ENCODE results near the gene FGG. TPM values are rescaled to one million over a fixed set of nuclear protein-coding genes. Genes with fewer than 3 reads are reported as not detected.

FGG gene
- total and polyA plus RNA-seq, 10 of the 15 experiments (the other 5 are each of a cell fraction or from before 2014, with no cell fraction given): 1.8 TPM; not detected in 9

DNA sequence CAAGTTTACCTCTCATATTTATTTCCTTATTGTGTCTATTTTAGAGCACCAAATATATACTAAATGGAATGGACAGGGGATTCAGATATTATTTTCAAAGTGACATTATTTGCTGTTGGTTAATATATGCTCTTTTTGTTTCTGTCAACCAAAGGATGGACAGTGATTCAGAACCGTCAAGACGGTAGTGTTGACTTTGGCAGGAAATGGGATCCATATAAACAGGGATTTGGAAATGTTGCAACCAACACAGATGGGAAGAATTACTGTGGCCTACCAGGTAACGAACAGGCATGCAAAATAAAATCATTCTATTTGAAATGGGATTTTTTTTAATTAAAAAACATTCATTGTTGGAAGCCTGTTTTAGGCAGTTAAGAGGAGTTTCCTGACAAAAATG is 43.4 kb downstream of the FGG start:
- Histone ChIP-seq H3K27me3 (replicated peaks in 1 of 2; ENCODE audit: control insufficient read depth in 2 of 2, insufficient read depth in 2 of 2, low read length in 1 of 2) (no peaks in the 10 kb centered on the region; a peak in 1 of 4 replicates), H4K20me1 (ENCODE audit: control insufficient read depth, insufficient read depth) (no peaks in the 10 kb centered on the region), H3K4me1 (ENCODE audit: control insufficient read depth, insufficient read depth, low read length) (no peaks in the 10 kb centered on the region), H3K27ac (ENCODE audit: control insufficient read depth, insufficient read depth) (no peak overlapping the region), H3K4me3 (no peak overlapping the region), H3K36me3 (ENCODE audit: control insufficient read depth in 2 of 2, insufficient read depth in 2 of 2, low read length in 1 of 2) (no peaks in the 10 kb centered on the region), H3K79me2 (ENCODE audit: control insufficient read depth, insufficient read depth, low read length) (no peaks in the 10 kb centered on the region), H2AFZ (ENCODE audit: control insufficient read depth, low read depth, low read length) (no peak overlapping the region), H3K9ac (ENCODE audit: control insufficient read depth, insufficient read depth, low read length) (no peak overlapping the region), H3K4me2 (ENCODE audit: control insufficient read depth, insufficient read depth) (no peak overlapping the region), H3K9me3 (replicated peaks; ENCODE audit: control insufficient read depth, insufficient read depth, low read length) (no peaks in the 10 kb centered on the region)
- in situ Hi-C loops (cut with MboI): no loop called here
- POLR2A ChIA-PET: no interaction called here
- 13% methylated on average over 3 of the region's 3 CpGs for WGBS (ENCODE audit: insufficient coverage, insufficient replicate concordance, low lambda C conversion rate, missing lambda C conversion rate)
- SMC1A ChIA-PET (ENCODE audit: uncharacterized antibody, unreplicated experiment): interaction anchor here (1.6 kb wide), 1 partner anchor 10 kb away, joined by 7 read pairs; no protein-coding TSS in a partner anchor
- DNase-seq (ENCODE audit: low read depth, low spot score) (no peak), FAIRE-seq (no peak), ATAC-seq (no peak)
- TF ChIP-seq ESRRA (IDR thresholded peaks at IDR 0.05; ENCODE audit: low read length) (no peak), JUNB (IDR thresholded peaks at IDR 0.05) (no peak), IKZF2 (IDR thresholded peaks at IDR 0.05) (no peak), CHD2 (IDR thresholded peaks at IDR 0.05; ENCODE audit: borderline replicate concordance, low read depth, low read length) (no peak), POLR2A (IDR thresholded peaks at IDR 0.05; ENCODE audit: low read depth, low read length) (no peak), POU2F2 (IDR thresholded peaks at IDR 0.05; ENCODE audit: borderline replicate concordance, low read depth, low read length) (no peak)
- TF ChIP-seq, protein P1, sequence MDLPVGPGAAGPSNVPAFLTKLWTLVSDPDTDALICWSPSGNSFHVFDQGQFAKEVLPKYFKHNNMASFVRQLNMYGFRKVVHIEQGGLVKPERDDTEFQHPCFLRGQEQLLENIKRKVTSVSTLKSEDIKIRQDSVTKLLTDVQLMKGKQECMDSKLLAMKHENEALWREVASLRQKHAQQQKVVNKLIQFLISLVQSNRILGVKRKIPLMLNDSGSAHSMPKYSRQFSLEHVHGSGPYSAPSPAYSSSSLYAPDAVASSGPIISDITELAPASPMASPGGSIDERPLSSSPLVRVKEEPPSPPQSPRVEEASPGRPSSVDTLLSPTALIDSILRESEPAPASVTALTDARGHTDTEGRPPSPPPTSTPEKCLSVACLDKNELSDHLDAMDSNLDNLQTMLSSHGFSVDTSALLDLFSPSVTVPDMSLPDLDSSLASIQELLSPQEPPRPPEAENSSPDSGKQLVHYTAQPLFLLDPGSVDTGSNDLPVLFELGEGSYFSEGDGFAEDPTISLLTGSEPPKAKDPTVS (IDR thresholded peaks at IDR 0.05; ENCODE audit: low read depth, low read length): no peak
- TF ChIP-seq, protein P2, sequence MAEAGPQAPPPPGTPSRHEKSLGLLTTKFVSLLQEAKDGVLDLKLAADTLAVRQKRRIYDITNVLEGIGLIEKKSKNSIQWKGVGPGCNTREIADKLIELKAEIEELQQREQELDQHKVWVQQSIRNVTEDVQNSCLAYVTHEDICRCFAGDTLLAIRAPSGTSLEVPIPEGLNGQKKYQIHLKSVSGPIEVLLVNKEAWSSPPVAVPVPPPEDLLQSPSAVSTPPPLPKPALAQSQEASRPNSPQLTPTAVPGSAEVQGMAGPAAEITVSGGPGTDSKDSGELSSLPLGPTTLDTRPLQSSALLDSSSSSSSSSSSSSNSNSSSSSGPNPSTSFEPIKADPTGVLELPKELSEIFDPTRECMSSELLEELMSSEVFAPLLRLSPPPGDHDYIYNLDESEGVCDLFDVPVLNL (IDR thresholded peaks at IDR 0.05; ENCODE audit: low read depth, low read length): no peak
- no TSS peak for BruUV-seq (replicated peaks)
- RAD21 ChIA-PET (ENCODE audit: unreplicated experiment): no interaction called here
- intact Hi-C loops (cut with micrococcal nuclease; ENCODE audit: unreplicated experiment): no loop called here
- CTCF ChIA-PET: interaction anchor here (1.0 to 5.9 kb wide), 4 partner anchors 10 to 54 kb away, joined by 3 to 32 read pairs (median 6); no protein-coding TSS in a partner anchor

All from GM12878 (cell line).